Measurements from ENCODE around the gene MBTPS1.

MBTPS1 gene

DNA sequence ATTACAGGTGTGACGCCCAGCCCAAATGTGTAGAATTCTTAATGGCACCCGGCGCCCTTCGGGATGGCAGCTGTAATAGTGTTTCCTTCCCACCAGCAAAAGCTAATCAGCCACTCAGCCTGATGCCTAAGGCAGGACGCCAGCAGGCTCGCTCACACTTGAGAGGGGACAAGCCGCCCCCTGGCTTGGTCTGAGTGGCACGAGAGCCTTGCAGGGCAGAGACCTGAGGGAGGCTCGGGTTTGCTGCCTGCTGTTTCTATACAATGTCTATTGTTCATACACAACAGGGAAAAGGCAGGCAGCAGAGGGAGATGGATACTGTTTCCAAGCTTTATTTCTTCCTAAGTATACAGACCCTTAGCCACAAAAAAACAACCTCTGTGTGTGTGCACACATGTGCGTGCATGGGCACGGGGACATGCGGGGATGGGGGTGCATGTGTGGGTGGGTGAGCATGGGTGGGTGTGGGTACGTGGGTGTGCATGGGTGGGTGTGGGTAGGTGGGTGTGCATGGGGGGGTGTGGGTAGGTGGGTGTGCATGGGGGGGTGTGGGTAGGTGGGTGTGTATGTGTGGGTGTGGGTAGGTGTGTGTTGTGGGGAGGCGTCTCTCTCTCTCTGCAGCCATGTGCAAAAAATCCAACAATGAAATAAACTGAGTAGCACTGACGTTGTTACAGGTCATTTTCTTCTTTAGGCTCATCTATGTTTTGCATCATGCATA, 84.1 kb downstream of the MBTPS1 start:
- H3K4me2 ChIP-seq (ENCODE audit: low read length), result no peak overlapping the region

DNA sequence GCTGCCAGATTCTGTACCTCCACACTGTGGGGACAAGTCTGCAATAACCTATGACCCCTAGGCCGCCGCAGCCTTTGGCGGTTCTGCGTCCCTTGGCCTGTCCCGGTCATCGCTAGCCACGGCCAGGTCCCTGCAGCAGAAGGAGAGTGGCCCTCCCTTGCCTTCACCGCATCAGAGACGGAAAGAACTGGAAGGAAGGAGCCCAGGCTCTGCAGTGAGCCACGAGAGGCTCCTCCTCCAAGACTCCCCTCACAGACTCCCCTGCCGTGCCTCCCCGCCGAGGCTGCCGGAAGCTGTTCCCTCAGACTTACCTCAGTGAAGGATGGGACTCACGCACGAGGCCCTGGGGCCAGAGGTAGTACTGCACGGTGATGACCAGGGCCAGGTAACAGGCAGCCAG, 85.2 kb downstream of the MBTPS1 start:
- Histone ChIP-seq H3K36me3 (ENCODE audit: insufficient read depth, low read length) (no peaks in the 10 kb centered on the region; the same call in 1 of the 2 replicates), H3K4me2 (ENCODE audit: low read length) (no peak overlapping the region), H3K9me2 (ENCODE audit: low read depth, low read length) (no peaks in the 10 kb centered on the region), H2AFZ (ENCODE audit: low read length) (no peak overlapping the region), H3K79me2 (ENCODE audit: insufficient read depth, low read length) (no peaks in the 10 kb centered on the region), H3F3A (ENCODE audit: insufficient read depth, low read length) (no peaks in the 10 kb centered on the region), H4K20me1 (ENCODE audit: insufficient read depth, low read length) (no peaks in the 10 kb centered on the region), H3K4me1 (ENCODE audit: insufficient read depth, low read length, severe bottlenecking) (no peaks in the 10 kb centered on the region), H3K9ac (ENCODE audit: low read length) (no peak overlapping the region), H3K9me3 (ENCODE audit: low read length) (no peaks in the 10 kb centered on the region), H3K27me3 (ENCODE audit: insufficient read depth, low read length) (peaks cover 4% of the 10 kb centered on the region; the same call in 1 of the 2 replicates), H3K4me3 (ENCODE audit: low read depth, low read length, poor library complexity, severe bottlenecking) (no peak overlapping the region), H3K27ac (ENCODE audit: low read depth, low read length, poor library complexity, severe bottlenecking) (no peak overlapping the region)
- TF ChIP-seq EZH2 (IDR thresholded peaks at IDR 0.05; ENCODE audit: borderline replicate concordance, low read length), result no peak
- TF ChIP-seq, protein P1, sequence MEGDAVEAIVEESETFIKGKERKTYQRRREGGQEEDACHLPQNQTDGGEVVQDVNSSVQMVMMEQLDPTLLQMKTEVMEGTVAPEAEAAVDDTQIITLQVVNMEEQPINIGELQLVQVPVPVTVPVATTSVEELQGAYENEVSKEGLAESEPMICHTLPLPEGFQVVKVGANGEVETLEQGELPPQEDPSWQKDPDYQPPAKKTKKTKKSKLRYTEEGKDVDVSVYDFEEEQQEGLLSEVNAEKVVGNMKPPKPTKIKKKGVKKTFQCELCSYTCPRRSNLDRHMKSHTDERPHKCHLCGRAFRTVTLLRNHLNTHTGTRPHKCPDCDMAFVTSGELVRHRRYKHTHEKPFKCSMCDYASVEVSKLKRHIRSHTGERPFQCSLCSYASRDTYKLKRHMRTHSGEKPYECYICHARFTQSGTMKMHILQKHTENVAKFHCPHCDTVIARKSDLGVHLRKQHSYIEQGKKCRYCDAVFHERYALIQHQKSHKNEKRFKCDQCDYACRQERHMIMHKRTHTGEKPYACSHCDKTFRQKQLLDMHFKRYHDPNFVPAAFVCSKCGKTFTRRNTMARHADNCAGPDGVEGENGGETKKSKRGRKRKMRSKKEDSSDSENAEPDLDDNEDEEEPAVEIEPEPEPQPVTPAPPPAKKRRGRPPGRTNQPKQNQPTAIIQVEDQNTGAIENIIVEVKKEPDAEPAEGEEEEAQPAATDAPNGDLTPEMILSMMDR (IDR thresholded peaks at IDR 0.05; ENCODE audit: low read length), result no peak

More for the DNA sequence above, 84.1 kb downstream of the MBTPS1 start:
- Histone ChIP-seq H2AFZ (ENCODE audit: low read length) (no peak overlapping the region), H3K9me3 (ENCODE audit: low read length) (no peaks in the 10 kb centered on the region), H3K36me3 (ENCODE audit: insufficient read depth, low read length) (no peaks in the 10 kb centered on the region; the same call in 1 of the 2 replicates), H3K79me2 (ENCODE audit: insufficient read depth, low read length) (no peaks in the 10 kb centered on the region), H3K9ac (ENCODE audit: low read length) (no peak overlapping the region), H3K27ac (ENCODE audit: low read depth, low read length, poor library complexity, severe bottlenecking) (no peak overlapping the region), H4K20me1 (ENCODE audit: insufficient read depth, low read length) (no peaks in the 10 kb centered on the region), H3K27me3 (ENCODE audit: insufficient read depth, low read length) (peaks cover 8% of the 10 kb centered on the region; the same call in 1 of the 2 replicates), H3K4me1 (ENCODE audit: insufficient read depth, low read length, severe bottlenecking) (no peaks in the 10 kb centered on the region), H3K4me3 (ENCODE audit: low read depth, low read length, poor library complexity, severe bottlenecking) (no peak overlapping the region), H3K9me2 (ENCODE audit: low read depth, low read length) (no peaks in the 10 kb centered on the region), H3F3A (ENCODE audit: insufficient read depth, low read length) (no peaks in the 10 kb centered on the region)
- TF ChIP-seq, protein P1 (IDR thresholded peaks at IDR 0.05; ENCODE audit: low read length), result no peak
- no peak for TF ChIP-seq EZH2 (IDR thresholded peaks at IDR 0.05; ENCODE audit: borderline replicate concordance, low read length)

- Histone ChIP-seq H3K4me1 (ENCODE audit: insufficient read depth, low read length, severe bottlenecking) (no peaks in the 10 kb centered on the region), H3K27ac (ENCODE audit: low read depth, low read length, poor library complexity, severe bottlenecking) (no peak overlapping the region), H3K4me3 (ENCODE audit: low read depth, low read length, poor library complexity, severe bottlenecking) (no peak overlapping the region), H3K9me2 (ENCODE audit: low read depth, low read length) (no peaks in the 10 kb centered on the region), H3K27me3 (ENCODE audit: insufficient read depth, low read length) (no peaks in the 10 kb centered on the region), H3K9me3 (ENCODE audit: low read length) (no peaks in the 10 kb centered on the region), H3K36me3 (ENCODE audit: insufficient read depth, low read length) (no peaks in the 10 kb centered on the region), H4K20me1 (ENCODE audit: insufficient read depth, low read length) (no peaks in the 10 kb centered on the region), H3K4me2 (ENCODE audit: low read length) (no peak overlapping the region), H3K9ac (ENCODE audit: low read length) (no peak overlapping the region), H2AFZ (ENCODE audit: low read length) (no peak overlapping the region), H3F3A (ENCODE audit: insufficient read depth, low read length) (no peaks in the 10 kb centered on the region), H3K79me2 (ENCODE audit: insufficient read depth, low read length) (no peaks in the 10 kb centered on the region)
- TF ChIP-seq, protein P1 (IDR thresholded peaks at IDR 0.05; ENCODE audit: low read length), result no peak
- no peak for TF ChIP-seq EZH2 (IDR thresholded peaks at IDR 0.05; ENCODE audit: borderline replicate concordance, low read length)
These were observed 87.3 kb downstream of the MBTPS1 start for GRCh38 chr16:84029297-84030047.

Measured in OCI-LY1 (cell line).